Measurements from ENCODE around the gene THSD4. TPM values are rescaled to one million over a fixed set of nuclear protein-coding genes. Genes with fewer than 3 reads are reported as not detected.

Gene THSD4
- total RNA-seq, 1 donor from 2014 or later, result 66.8 TPM

DNA sequence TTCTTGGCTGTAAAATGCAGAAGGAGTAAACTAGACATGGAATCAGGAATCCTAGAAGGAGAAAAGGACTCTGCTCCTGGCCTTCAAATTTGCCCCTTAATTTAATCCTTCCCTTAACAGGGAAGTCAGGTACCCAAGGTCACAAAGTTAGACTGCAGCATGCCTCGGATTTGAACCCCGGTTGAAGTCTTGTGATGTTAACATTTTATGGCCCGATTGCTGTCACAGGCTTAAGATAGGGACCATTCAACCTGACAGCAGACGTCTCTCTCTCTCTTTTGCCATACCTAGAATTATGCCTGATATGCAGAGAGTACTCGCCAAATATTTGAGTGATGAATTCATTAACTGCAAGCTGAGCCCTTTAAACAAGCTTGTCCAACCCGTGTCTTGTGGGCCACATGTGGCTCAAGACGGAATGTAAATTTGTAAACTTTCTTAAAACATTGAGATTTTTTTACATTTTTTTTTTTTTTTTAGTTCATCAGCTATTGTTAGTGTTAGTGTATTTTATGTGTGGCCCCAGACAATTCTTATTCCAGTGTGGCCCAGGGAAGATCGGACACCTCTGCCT lies 217.2 kb downstream of the THSD4 start:
- Histone ChIP-seq H3K36me3 (no peaks in the 10 kb centered on the region), H3K9me3 (no peaks in the 10 kb centered on the region), H3K27me3 (no peaks in the 10 kb centered on the region), H3K4me3 (no peak overlapping the region), H3K4me1 (peaks cover 81% of the 10 kb centered on the region), H3K27ac (no peak overlapping the region)
- TF ChIP-seq, protein P1, sequence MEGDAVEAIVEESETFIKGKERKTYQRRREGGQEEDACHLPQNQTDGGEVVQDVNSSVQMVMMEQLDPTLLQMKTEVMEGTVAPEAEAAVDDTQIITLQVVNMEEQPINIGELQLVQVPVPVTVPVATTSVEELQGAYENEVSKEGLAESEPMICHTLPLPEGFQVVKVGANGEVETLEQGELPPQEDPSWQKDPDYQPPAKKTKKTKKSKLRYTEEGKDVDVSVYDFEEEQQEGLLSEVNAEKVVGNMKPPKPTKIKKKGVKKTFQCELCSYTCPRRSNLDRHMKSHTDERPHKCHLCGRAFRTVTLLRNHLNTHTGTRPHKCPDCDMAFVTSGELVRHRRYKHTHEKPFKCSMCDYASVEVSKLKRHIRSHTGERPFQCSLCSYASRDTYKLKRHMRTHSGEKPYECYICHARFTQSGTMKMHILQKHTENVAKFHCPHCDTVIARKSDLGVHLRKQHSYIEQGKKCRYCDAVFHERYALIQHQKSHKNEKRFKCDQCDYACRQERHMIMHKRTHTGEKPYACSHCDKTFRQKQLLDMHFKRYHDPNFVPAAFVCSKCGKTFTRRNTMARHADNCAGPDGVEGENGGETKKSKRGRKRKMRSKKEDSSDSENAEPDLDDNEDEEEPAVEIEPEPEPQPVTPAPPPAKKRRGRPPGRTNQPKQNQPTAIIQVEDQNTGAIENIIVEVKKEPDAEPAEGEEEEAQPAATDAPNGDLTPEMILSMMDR (IDR thresholded peaks at IDR 0.05), result no peak
- no peak for TF ChIP-seq POLR2AphosphoS5 (IDR thresholded peaks at IDR 0.05; ENCODE audit: insufficient read depth in 1 of 2, low read depth in 1 of 2)
- no peak for TF ChIP-seq POLR2A (IDR thresholded peaks at IDR 0.05)
- DNase-seq (ENCODE audit: extremely low spot score in 2 of 2), result no peak
- intact Hi-C loops (cut with DNase I), result loop anchor here (10.0 kb wide), 1 partner anchor 62 kb away; no protein-coding TSS in a partner anchor

DNA sequence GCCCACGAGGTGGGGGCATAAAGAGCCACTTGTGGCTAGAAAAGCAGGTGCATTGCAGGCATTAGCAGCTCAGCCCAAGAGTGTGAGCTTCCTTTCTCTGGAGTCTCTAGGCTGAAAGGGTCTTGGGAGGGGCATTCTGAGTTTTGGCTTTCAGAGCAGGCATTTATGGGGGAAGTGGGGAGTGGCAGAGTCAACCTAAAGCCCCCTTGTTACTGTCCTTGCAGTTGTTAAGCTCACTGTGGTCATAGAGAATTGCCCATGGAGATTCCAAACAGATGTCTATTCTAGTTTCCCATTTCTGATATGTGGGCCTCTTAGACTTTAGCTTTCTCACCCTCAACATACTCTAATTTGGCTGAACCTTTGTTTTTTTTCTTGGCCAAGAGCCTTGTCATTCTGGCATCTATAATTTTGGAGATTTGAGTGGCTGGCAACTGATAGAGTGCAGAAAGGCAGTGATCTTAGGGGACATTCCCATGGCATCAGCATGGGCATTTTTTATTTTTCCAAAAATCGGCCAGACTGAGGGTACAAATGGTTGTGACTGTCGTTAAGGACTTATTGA lies 217.9 kb downstream of the THSD4 start:
- Histone ChIP-seq H3K27me3 (no peaks in the 10 kb centered on the region), H3K4me3 (no peak overlapping the region), H3K9me3 (no peaks in the 10 kb centered on the region), H3K36me3 (no peaks in the 10 kb centered on the region), H3K27ac (no peak overlapping the region), H3K4me1 (peaks cover 81% of the 10 kb centered on the region)
- intact Hi-C loops (cut with DNase I), result loop anchor here (10.0 kb wide), 1 partner anchor 62 kb away; no protein-coding TSS in a partner anchor
- no peak for DNase-seq (ENCODE audit: extremely low spot score in 2 of 2)
- TF ChIP-seq POLR2A (IDR thresholded peaks at IDR 0.05) (no peak), POLR2AphosphoS5 (IDR thresholded peaks at IDR 0.05; ENCODE audit: insufficient read depth in 1 of 2, low read depth in 1 of 2) (no peak)
- TF ChIP-seq, protein P1 (IDR thresholded peaks at IDR 0.05), result no peak

DNA sequence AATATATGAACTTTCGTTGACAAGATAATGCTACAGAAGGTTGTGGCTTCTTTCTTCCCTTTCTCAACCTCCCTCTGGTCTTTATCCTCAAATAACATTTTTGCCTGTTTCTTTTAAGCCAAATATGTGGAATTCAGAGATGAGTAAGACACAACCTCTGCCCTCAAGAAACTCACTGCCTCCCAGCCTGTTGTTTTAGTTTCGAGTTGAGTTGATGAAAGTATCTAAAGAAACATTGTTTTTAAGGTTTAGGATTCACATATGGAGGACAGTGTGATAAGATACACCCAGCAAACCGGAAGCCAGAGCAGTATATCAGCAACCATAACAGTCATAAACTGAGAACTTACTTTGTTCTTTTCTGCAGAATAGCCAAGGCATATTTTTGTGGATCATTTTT lies 218.6 kb downstream of the THSD4 start:
- H3K9me3 ChIP-seq, result no peaks in the 10 kb centered on the region
- DNase-seq (ENCODE audit: extremely low spot score in 2 of 2), result no peak
- H3K27ac ChIP-seq, result no peak overlapping the region
- H3K4me1 ChIP-seq, result peaks cover 76% of the 10 kb centered on the region
- no peaks in the 10 kb centered on the region for H3K27me3 ChIP-seq
- TF ChIP-seq POLR2A (IDR thresholded peaks at IDR 0.05), result no peak
- TF ChIP-seq, protein P1 (IDR thresholded peaks at IDR 0.05), result no peak
- TF ChIP-seq POLR2AphosphoS5 (IDR thresholded peaks at IDR 0.05; ENCODE audit: insufficient read depth in 1 of 2, low read depth in 1 of 2), result no peak
- H3K36me3 ChIP-seq, result no peaks in the 10 kb centered on the region
- intact Hi-C loops (cut with DNase I), result loop anchor here (10.0 kb wide), 1 partner anchor 61 kb away; no protein-coding TSS in a partner anchor
- H3K4me3 ChIP-seq, result no peak overlapping the region

DNA sequence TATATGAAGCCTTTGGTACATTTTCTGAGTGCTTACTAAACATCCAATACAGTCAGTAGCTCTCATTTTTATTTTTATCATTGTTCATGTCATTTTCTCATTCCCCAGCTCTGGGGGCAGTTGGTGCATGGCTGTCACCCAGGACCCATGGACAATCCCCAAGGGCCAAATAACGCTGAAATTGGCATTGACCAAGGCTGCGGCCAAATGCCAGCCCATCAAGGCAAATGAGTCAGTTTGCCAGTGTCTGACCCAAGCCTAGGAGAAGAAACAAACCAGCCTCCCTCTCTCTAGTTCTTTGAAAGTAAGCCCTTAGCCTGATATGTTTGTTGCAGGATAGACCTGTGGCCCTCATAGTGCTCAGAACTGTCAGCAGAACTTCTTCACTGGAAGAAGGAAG lies 219.2 kb downstream of the THSD4 start:
- Histone ChIP-seq H3K9me3 (no peaks in the 10 kb centered on the region), H3K27me3 (no peaks in the 10 kb centered on the region), H3K36me3 (no peaks in the 10 kb centered on the region), H3K4me3 (no peak overlapping the region), H3K4me1 (peaks cover 70% of the 10 kb centered on the region), H3K27ac (peak overlapping the region; percentile 52)
- intact Hi-C loops (cut with DNase I), result loop anchor here (10.0 kb wide), 1 partner anchor 60 kb away; no protein-coding TSS in a partner anchor
- no peak for DNase-seq (ENCODE audit: extremely low spot score in 2 of 2)
- TF ChIP-seq POLR2A (IDR thresholded peaks at IDR 0.05), result no peak
- TF ChIP-seq, protein P1 (IDR thresholded peaks at IDR 0.05), result no peak
- no peak for TF ChIP-seq POLR2AphosphoS5 (IDR thresholded peaks at IDR 0.05; ENCODE audit: insufficient read depth in 1 of 2, low read depth in 1 of 2)

DNA sequence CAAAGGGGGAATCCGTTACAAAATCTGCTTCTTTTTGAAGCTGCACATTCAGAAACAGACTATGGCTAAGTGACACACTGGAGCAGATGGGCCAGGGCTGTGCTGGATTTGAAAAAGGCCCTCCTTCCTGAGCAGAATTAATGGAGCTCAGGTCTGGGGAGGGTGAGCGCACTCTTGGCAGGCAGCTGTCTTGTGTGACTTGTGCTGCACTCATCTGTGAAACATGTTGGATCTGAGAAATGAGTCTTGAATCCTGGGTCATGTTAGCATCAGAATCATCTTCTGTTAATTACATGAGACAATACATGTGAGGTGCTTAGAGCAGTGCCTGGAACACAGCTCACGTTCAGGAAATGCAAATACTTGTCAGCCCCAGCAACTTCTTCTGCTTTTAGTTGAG lies 219.6 kb downstream of the THSD4 start:
- H3K9me3 ChIP-seq, result no peaks in the 10 kb centered on the region
- peak overlapping the region; percentile 52 for H3K27ac ChIP-seq
- no peak overlapping the region for H3K4me3 ChIP-seq
- TF ChIP-seq, protein P1 (IDR thresholded peaks at IDR 0.05), result no peak
- TF ChIP-seq POLR2AphosphoS5 (IDR thresholded peaks at IDR 0.05; ENCODE audit: insufficient read depth in 1 of 2, low read depth in 1 of 2) (no peak), POLR2A (IDR thresholded peaks at IDR 0.05) (no peak)
- no peak for DNase-seq (ENCODE audit: extremely low spot score in 2 of 2)
- intact Hi-C loops (cut with DNase I), result loop anchor here (10.0 kb wide), 1 partner anchor 60 kb away; no protein-coding TSS in a partner anchor
- H3K27me3 ChIP-seq, result no peaks in the 10 kb centered on the region
- no peaks in the 10 kb centered on the region for H3K36me3 ChIP-seq
- H3K4me1 ChIP-seq, result peaks cover 65% of the 10 kb centered on the region
